ENCODE data around the gene SDK1.

- TF ChIP-seq EZH2 (IDR thresholded peaks at IDR 0.05; ENCODE audit: insufficient read depth, poor library complexity, severe bottlenecking): no peak
- TF ChIP-seq EZH2phosphoT487 (IDR thresholded peaks at IDR 0.05; ENCODE audit: insufficient read depth, low read depth): no peak
Measured at GRCh38 chr7:3917436-3917835, 616.4 kb downstream of the SDK1 start.

Measured in GM23248 (cell line).